SK-N-SH (cell line): Measurements from ENCODE around the gene C1QL1. TPM values are rescaled to one million over a fixed set of nuclear protein-coding genes. Genes with fewer than 3 reads are reported as not detected.
A peak's percentile ranks its signal among the peaks of the same experiment; 100 is the strongest.

Source experiments
- CTCF ChIA-PET: fragments of 300-600, 350-600 bp; formaldehyde crosslinking; extraction: SDS; loops from one replicate; lab custom pipeline; 2021; lab: Yijun Ruan, JAX
- POLR2A ChIA-PET: fragments of 350-600 bp; sonication (Branson Sonifier 250); formaldehyde crosslinking; extraction: SDS; loops from one replicate; lab custom pipeline; 2020; ENCODE audit warnings: antibody characterized with exemption, inconsistent platforms; lab: Yijun Ruan, JAX
- DNase-seq: peaks from one replicate; pipeline ENCODE4 v3.0.0; 2012
- H2AFZ ChIP-seq: fragments of 200-600 bp; sonication (generic); 2 replicates; pipeline ENCODE4 v1.8.1; 2016; ENCODE audit warnings: antibody characterized with exemption, mild to moderate bottlenecking, low read depth
- H3F3A ChIP-seq: fragments of 200-600 bp; sonication (generic); replicated peaks from 2 replicates; pipeline ENCODE3; 2016; ENCODE audit warnings: antibody characterized with exemption, mild to moderate bottlenecking; ENCODE audit not compliant: insufficient read depth
- H3K27ac ChIP-seq, 2 experiments: fragments of 200-500 bp in 1 of 2; fragments of 200-600 bp in 1 of 2; sonication (Bioruptor generic) in 1 of 2; sonication (generic), shearing (Covaris generic) in 1 of 2; 2 replicates each; pipeline versions ENCODE4 v1.5.1 to v1.6.1; 2014 to 2016; ENCODE audit warnings: low read depth in 2 of 2, inconsistent platforms in 1 of 2, low read length in 1 of 2, mild to moderate bottlenecking in 1 of 2, mixed read lengths in 1 of 2
- H3K27me3 ChIP-seq: fragments of 200-600 bp; sonication (generic), shearing (Covaris generic); 2 replicates; pipeline ENCODE4 v1.6.1; 2016; ENCODE audit warnings: mixed run types; ENCODE audit not compliant: insufficient read depth
- H3K36me3 ChIP-seq, 2 experiments: fragments of 200-500 bp in 1 of 2; fragments of 200-600 bp in 1 of 2; sonication (Bioruptor generic) in 1 of 2; sonication (generic) in 1 of 2; replicated peaks in 1 of 2; 2 replicates each; pipeline versions ENCODE3 to v1.5.1; 2014 to 2016; ENCODE audit warnings: low read length in 1 of 2, mild to moderate bottlenecking in 1 of 2; ENCODE audit not compliant: insufficient read depth in 2 of 2, control insufficient read depth in 1 of 2
- H3K4me1 ChIP-seq, 2 experiments: fragments of 200-500 bp in 1 of 2; fragments of 200-600 bp in 1 of 2; sonication (Bioruptor generic) in 1 of 2; sonication (generic), shearing (Covaris generic) in 1 of 2; 2 replicates each; pipeline versions ENCODE4 v1.5.1 to v1.6.1; 2014 to 2016; ENCODE audit warnings: low read depth in 1 of 2, low read length in 1 of 2, mixed run types in 1 of 2; ENCODE audit not compliant: insufficient read depth in 2 of 2, control insufficient read depth in 1 of 2
- H3K4me2 ChIP-seq: fragments of 200-600 bp; sonication (generic), shearing (Covaris generic); 2 replicates; pipeline ENCODE4 v1.6.1; 2017; ENCODE audit warnings: mixed run types
- H3K4me3 ChIP-seq, 2 experiments: fragments of 200-500 bp in 1 of 2; fragments of 200-600 bp in 1 of 2; sonication (Bioruptor generic) in 1 of 2; sonication (generic), shearing (Covaris generic) in 1 of 2; 2 replicates each; pipeline versions ENCODE4 v1.5.1 to v1.8.1; 2014 to 2016; ENCODE audit warnings: low read depth in 2 of 2, inconsistent platforms in 1 of 2, low read length in 1 of 2, mild to moderate bottlenecking in 1 of 2, mixed read lengths in 1 of 2, moderate library complexity in 1 of 2
- H3K79me2 ChIP-seq: fragments of 200-600 bp; sonication (generic); 2 replicates; pipeline ENCODE4 v1.8.1; 2017; ENCODE audit warnings: mild to moderate bottlenecking; ENCODE audit not compliant: insufficient read depth
- H3K9ac ChIP-seq: fragments of 200-600 bp; sonication (generic); 2 replicates; pipeline ENCODE4 v1.6.1; 2017; ENCODE audit warnings: mixed run types
- H3K9me2 ChIP-seq: fragments of 200-600 bp; sonication (generic); 2 replicates; pipeline ENCODE4 v1.6.1; 2017; ENCODE audit warnings: mixed run types
- H3K9me3 ChIP-seq: fragments of 200-600 bp; sonication (generic); 2 replicates; pipeline ENCODE4 v1.6.1; 2017; ENCODE audit warnings: mixed run types, mild to moderate bottlenecking, moderate library complexity
- H4K20me1 ChIP-seq: fragments of 200-600 bp; sonication (generic); 2 replicates; pipeline ENCODE4 v1.6.1; 2017; ENCODE audit warnings: mild to moderate bottlenecking, mixed run types; ENCODE audit not compliant: insufficient read depth
- CHD2 ChIP-seq: fragments of 150-350 bp; IDR thresholded peaks from 2 replicates; pipeline ENCODE4 v1.6.1; 2018; ENCODE audit warnings: low read length; ENCODE audit not compliant: partially characterized antibody
- CTCF ChIP-seq: fragments of 200-600 bp; sonication (generic); IDR thresholded peaks from 2 replicates; pipeline ENCODE4 v1.6.1; 2017; ENCODE audit warnings: antibody characterized with exemption, mild to moderate bottlenecking, moderate library complexity
- FOSL2 ChIP-seq: IDR thresholded peaks from 2 replicates; pipeline ENCODE4 v1.4.0; 2012; ENCODE audit warnings: low read depth, mild to moderate bottlenecking, moderate library complexity, borderline replicate concordance
- FOXM1 ChIP-seq: IDR thresholded peaks from 2 replicates; pipeline ENCODE4 v1.4.0; 2012; ENCODE audit warnings: low read depth, mild to moderate bottlenecking
- IRF3 ChIP-seq: fragments of 150-350 bp; IDR thresholded peaks from 2 replicates; pipeline ENCODE4 v1.6.1; 2016; ENCODE audit warnings: mild to moderate bottlenecking, low read depth, low read length
- MAX ChIP-seq: IDR thresholded peaks from 2 replicates; pipeline ENCODE4 v1.4.0; 2012; ENCODE audit warnings: low read depth
- MEF2A ChIP-seq: IDR thresholded peaks from 2 replicates; pipeline ENCODE4 v1.4.0; 2012; ENCODE audit warnings: low read depth, borderline replicate concordance
- MXI1 ChIP-seq: IDR thresholded peaks from 2 replicates; pipeline ENCODE4 v1.6.1; 2012; ENCODE audit warnings: mild to moderate bottlenecking, low read depth, low read length, improper control_type of control experiment
- NFIC ChIP-seq: IDR thresholded peaks from 2 replicates; pipeline ENCODE4 v1.4.0; 2012; ENCODE audit warnings: borderline replicate concordance
- NRF1 ChIP-seq: IDR thresholded peaks from 2 replicates; pipeline ENCODE4 v1.6.1; 2012; ENCODE audit warnings: low read depth, mild to moderate bottlenecking, low read length
- PBX3 ChIP-seq: IDR thresholded peaks from 2 replicates; pipeline ENCODE4; 2012
- RAD21 ChIP-seq: IDR thresholded peaks from 2 replicates; pipeline ENCODE4 v1.6.1; 2012; ENCODE audit warnings: mild to moderate bottlenecking, low read length
- RCOR1 ChIP-seq: fragments of 150-350 bp; IDR thresholded peaks from 2 replicates; pipeline ENCODE4 v1.6.1; 2017; ENCODE audit warnings: antibody characterized with exemption, low read length
- RFX5 ChIP-seq: IDR thresholded peaks from 2 replicates; pipeline ENCODE4 v1.6.1; 2012; ENCODE audit warnings: mild to moderate bottlenecking, improper control_type of control experiment, low read length
- RXRA ChIP-seq: IDR thresholded peaks from 2 replicates; pipeline ENCODE4 v1.4.0; 2012; ENCODE audit warnings: low read depth, mild to moderate bottlenecking, borderline replicate concordance
- SIN3A ChIP-seq: IDR thresholded peaks from 2 replicates; pipeline ENCODE4 v1.6.1; 2012; ENCODE audit warnings: low read depth, mild to moderate bottlenecking, low read length, moderate library complexity, borderline replicate concordance
- SMC3 ChIP-seq: IDR thresholded peaks from 2 replicates; pipeline ENCODE4 v1.6.1; 2012; ENCODE audit warnings: low read depth, low read length, improper control_type of control experiment
- TCF12 ChIP-seq: IDR thresholded peaks from 2 replicates; pipeline ENCODE4 v1.4.0; 2012
- YY1 ChIP-seq: IDR thresholded peaks from 2 replicates; pipeline ENCODE4 v1.4.0; 2012; ENCODE audit warnings: low read depth, mild to moderate bottlenecking
- ZBTB33 ChIP-seq: IDR thresholded peaks from 2 replicates; pipeline ENCODE4 v1.4.0; 2012; ENCODE audit warnings: low read depth, borderline replicate concordance
- WGBS: methylation state at CpG from one replicate; pipeline ENCODE4 v1.1.6; 2017; ENCODE audit warnings: low lambda C conversion rate; 5-methylcytosine and 5-hydroxymethylcytosine counted together
- polyA plus RNA-seq, 3 experiments: library from polyadenylated mRNA; depleted of rRNA; stranded (reverse); fragments of >200 nt; gene quantifications; 2 replicates each; pipeline ENCODE4 v1.2.3, GENCODE V29; 2012

Gene C1QL1
- polyA plus RNA-seq, 1 of the 3 experiments (the other 2 are of a cell fraction), result 11.9 TPM

GRCh38 chr17:44965481-44966234, 2.4 kb downstream of the C1QL1 start (continued):
- TF ChIP-seq IRF3 (no peak), RCOR1 (no peak)

GRCh38 chr17:44961921-44962350, 6.2 kb downstream of the C1QL1 start:
- Histone ChIP-seq H3K27me3 (peaks cover 3% of the 10 kb centered on the region; the same call in 1 of the 2 replicates), H3K4me2 (no peak overlapping the region), H3K4me3 (no peak overlapping the region), H3K9me3 (no peaks in the 10 kb centered on the region)
- DNase-seq, result no peak
- POLR2A ChIA-PET, result interaction anchor here (0.7 kb wide), 1 partner anchor 32 kb away, joined by 3 read pairs; no protein-coding TSS in a partner anchor
- TF ChIP-seq CHD2 (no peak), CTCF (peak; percentile 23; the same call in 1 of the 2 replicates), RAD21 (peak; percentile 54), MXI1 (no peak)
- TF ChIP-seq, all 33 proteins: peak for 2
- Histone ChIP-seq H4K20me1 (no peaks in the 10 kb centered on the region), H3K9me2 (no peaks in the 10 kb centered on the region), H3K36me3 (no peaks in the 10 kb centered on the region), H3K4me1 (peaks cover 0 to 23% of the 10 kb centered on the region in 2 experiments; a peak in 1 of 4 replicates), H3K27ac (no peak overlapping the region), H2AFZ (no peak overlapping the region), H3F3A (no peaks in the 10 kb centered on the region), H3K9ac (no peak overlapping the region), H3K79me2 (no peaks in the 10 kb centered on the region)
- 83% methylated on average over 7 of the region's 7 CpGs for WGBS
- CTCF ChIA-PET, result interaction anchor here (0.6 to 12.6 kb wide), 8 partner anchors 12 to 231 kb away, joined by 3 to 119 read pairs (median 4); no protein-coding TSS in a partner anchor

- Histone ChIP-seq H3K27me3 (no peaks in the 10 kb centered on the region), H3K9ac (no peak overlapping the region), H3K36me3 (no peaks in the 10 kb centered on the region), H3K4me1 (peaks cover 0 to 28% of the 10 kb centered on the region in 2 experiments; a peak in 1 of 4 replicates), H4K20me1 (no peaks in the 10 kb centered on the region), H3K4me3 (no peak overlapping the region), H3K79me2 (no peaks in the 10 kb centered on the region), H3K9me3 (no peaks in the 10 kb centered on the region), H3K27ac (no peak overlapping the region), H3F3A (no peaks in the 10 kb centered on the region), H3K4me2 (no peak overlapping the region), H2AFZ (no peak overlapping the region), H3K9me2 (no peaks in the 10 kb centered on the region)
- WGBS, result 65% methylated on average over 2 of the region's 2 CpGs
- ChIA-PET POLR2A (no interaction called here), CTCF (interaction anchor here (1.4 to 12.6 kb wide), 4 partner anchors 19 to 138 kb away, joined by 3 to 119 read pairs (median 5); no protein-coding TSS in a partner anchor)
- no peak for DNase-seq
- TF ChIP-seq MEF2A (no peak), SMC3 (no peak), RCOR1 (no peak), RFX5 (no peak), SIN3A (no peak), NRF1 (no peak), YY1 (no peak), NFIC (no peak), MAX (no peak), ZBTB33 (no peak), FOSL2 (no peak), FOXM1 (no peak), RXRA (no peak), PBX3 (no peak), TCF12 (no peak)
Measured at GRCh38 chr17:44960691-44961090, 7.4 kb downstream of the C1QL1 start.
